ENCODE results near the gene PROK2.

PROK2 gene

DNA sequence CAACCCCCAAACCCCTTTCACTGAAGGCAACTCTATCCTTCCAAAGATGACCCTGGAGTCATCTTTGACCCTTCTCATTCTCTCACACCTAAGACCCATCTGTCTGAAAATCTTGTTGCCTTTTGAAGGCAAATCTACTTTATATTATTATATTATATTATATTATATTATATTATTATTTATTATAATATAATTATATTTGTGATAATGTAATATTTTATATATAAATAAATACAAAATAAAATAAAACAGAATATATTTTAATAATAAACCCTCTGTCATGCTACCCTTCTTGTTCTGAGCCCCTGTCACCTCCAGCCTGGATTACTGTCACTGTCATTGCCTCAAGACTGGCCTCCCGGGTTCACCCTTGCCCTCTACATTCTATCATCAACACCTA lies 5.0 kb upstream of the PROK2 start:
- H3K4me3 ChIP-seq (ENCODE audit: low read depth, low read length) = no peak overlapping the region
- TF ChIP-seq, protein P1, sequence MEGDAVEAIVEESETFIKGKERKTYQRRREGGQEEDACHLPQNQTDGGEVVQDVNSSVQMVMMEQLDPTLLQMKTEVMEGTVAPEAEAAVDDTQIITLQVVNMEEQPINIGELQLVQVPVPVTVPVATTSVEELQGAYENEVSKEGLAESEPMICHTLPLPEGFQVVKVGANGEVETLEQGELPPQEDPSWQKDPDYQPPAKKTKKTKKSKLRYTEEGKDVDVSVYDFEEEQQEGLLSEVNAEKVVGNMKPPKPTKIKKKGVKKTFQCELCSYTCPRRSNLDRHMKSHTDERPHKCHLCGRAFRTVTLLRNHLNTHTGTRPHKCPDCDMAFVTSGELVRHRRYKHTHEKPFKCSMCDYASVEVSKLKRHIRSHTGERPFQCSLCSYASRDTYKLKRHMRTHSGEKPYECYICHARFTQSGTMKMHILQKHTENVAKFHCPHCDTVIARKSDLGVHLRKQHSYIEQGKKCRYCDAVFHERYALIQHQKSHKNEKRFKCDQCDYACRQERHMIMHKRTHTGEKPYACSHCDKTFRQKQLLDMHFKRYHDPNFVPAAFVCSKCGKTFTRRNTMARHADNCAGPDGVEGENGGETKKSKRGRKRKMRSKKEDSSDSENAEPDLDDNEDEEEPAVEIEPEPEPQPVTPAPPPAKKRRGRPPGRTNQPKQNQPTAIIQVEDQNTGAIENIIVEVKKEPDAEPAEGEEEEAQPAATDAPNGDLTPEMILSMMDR (IDR thresholded peaks at IDR 0.05; ENCODE audit: borderline replicate concordance, insufficient read depth, low read depth, low read length) = no peak

DNA sequence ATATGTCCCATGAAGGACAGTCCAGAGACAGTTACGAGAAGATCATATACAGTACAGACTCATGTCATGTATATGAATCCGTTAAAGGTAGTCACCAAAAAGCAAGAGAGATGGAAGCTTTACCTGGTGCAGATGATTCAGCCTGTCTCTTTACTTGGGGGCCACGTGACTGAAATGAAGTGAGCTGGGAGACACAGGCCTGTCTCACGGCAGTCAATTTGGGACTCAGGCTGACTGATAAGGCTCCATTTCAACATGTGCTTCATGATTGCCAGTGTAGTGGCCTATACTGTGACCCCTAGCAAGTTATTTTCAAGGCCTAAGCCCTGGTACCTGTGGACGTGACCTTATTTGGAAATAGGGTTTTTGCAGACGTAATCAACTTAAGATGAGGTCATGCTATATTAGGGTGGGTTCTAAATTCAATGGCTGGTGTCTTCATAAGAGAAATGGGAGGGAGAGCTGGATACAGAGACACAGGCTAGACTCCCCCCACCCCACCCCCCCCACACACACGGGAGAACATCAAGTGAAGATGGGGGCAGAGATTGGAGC lies 3.0 kb upstream of the PROK2 start:
- TF ChIP-seq, protein P1 (IDR thresholded peaks at IDR 0.05; ENCODE audit: borderline replicate concordance, insufficient read depth, low read depth, low read length) = no peak
- no peak overlapping the region for H3K4me3 ChIP-seq (ENCODE audit: low read depth, low read length)

DNA sequence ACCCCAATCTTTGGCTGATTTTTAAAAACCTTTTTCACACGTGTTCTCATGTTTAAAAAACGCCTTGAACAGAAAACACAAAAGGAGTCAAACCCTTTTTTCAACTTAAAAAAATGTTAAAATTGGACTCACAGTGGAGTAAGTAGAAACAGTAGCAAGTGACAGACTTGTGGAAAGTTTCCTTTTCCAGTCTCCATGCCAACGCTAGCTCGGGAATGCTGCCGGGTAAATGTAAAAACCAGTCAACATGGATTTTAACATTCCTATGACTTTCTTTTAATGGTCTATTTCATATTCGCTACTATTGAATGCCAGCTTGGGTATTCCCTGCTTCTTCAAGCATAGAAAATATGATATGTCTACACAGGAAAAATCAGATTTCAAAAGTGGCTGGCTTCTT lies 1.6 kb upstream of the PROK2 start:
- TF ChIP-seq, protein P1 (IDR thresholded peaks at IDR 0.05; ENCODE audit: borderline replicate concordance, insufficient read depth, low read depth, low read length) = no peak
- no peak overlapping the region for H3K4me3 ChIP-seq (ENCODE audit: low read depth, low read length)

DNA sequence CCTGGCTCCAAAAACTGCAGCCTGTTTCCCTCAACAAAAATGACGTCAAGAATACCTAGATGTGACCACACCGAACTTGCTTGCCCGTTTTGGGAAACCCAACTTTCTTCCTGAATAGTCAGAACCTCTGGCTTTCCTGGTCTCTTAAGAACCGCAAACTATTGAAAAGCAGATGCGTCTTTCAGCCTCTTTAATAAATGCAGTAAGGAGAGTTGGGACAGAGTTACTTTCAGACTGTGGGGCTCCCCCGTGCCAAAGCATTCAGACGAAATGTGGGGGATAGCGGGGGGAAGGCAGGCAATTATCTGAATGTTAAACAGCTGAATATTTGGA lies 1.2 kb upstream of the PROK2 start:
- no peak overlapping the region for H3K4me3 ChIP-seq (ENCODE audit: low read depth, low read length)
- TF ChIP-seq, protein P1 (IDR thresholded peaks at IDR 0.05; ENCODE audit: borderline replicate concordance, insufficient read depth, low read depth, low read length) = no peak

DNA sequence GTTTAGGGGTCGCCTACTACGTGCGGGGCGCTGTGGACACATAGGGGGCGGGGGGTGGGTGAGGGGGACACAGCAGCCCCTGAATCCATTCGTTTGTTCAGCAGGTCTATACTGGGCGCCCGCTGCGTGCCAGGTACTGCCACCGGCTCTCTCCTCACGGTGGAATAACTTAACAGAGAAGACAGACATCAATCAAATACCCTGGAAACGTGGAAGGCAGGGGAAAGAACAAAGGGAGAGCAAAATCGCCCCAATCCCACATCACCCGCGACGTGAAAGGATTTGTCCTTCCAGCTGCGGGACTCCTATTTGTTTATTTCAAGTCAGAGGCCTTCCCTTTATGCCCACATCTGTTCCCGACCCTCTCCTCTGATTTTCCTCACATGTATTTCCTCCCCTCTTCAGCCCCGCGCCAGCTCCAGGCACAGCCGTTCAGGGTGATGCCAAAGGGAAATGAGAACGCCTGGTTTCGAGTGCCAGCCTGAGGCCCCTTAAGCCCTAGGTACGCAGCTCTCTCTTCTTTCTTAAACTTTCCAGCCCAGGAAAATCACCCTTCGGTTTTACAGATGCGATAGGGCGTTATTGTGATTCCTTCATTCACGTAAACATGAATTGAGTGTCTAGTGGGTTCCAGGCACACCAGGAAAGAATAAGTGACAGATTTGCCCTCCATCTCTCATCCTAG lies 726 bp upstream of the PROK2 start:
- H3K4me3 ChIP-seq (ENCODE audit: low read depth, low read length) = no peak overlapping the region
- TF ChIP-seq, protein P1 (IDR thresholded peaks at IDR 0.05; ENCODE audit: borderline replicate concordance, insufficient read depth, low read depth, low read length) = no peak

DNA sequence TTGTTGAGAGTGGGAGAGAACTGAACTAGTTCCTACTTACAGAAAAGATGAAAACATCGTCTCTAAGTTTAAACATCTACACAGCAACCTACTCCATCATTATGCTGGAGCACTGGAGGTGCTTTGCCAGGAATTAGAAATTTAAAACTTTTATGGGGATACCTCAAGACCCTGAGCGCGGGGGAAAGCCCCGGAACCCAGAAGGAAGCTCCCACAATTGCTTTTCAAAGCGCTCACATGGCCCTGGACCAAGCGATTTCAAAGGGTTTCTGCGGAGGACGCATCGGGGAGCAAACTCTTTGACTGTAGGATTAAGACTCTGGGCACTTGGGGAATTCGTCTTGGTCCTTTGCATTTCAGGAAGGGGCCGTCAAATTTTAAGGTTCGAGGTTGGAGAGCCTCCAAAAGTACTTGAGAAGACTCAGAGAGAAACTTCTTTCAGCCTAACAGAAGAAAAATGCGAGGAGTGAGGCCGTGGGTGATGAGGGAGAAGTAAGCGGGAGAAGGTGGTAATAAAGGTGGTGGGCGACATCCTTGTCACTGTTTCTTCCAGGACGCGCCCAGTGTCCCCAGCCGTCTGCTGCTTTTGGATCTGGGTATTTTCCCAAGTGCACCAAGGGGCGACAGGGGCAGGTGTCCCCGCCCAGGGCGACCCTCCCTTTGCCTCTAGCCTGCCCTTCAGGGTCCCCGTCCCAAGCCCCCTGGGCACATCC lies 591 bp downstream of the PROK2 start:
- TF ChIP-seq, protein P1 (IDR thresholded peaks at IDR 0.05; ENCODE audit: borderline replicate concordance, insufficient read depth, low read depth, low read length) = no peak

DNA sequence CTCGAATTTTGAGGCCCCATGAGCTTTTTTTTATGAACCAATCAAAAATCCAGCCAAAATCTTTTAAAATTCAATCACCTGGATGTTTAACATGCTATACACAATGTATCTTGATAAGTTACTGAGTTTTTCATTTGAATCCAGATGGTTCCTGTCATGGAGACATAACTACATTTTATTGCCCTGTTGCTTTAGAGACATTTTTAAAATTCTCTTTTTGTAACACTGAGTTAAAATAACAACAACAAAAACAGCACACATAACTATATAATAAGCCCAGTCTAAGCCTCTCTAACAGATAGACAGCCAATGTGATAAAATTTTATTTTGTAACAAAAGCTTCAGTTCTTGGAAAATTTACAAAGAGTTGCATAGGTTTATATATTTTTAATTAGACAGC lies 1.8 kb downstream of the PROK2 start:
- TF ChIP-seq, protein P1 (IDR thresholded peaks at IDR 0.05; ENCODE audit: borderline replicate concordance, insufficient read depth, low read depth, low read length) = no peak
- H3K4me3 ChIP-seq (ENCODE audit: low read depth, low read length) = no peak overlapping the region

More for the DNA sequence above, 591 bp downstream of the PROK2 start:
- H3K4me3 ChIP-seq (ENCODE audit: low read depth, low read length) = no peak overlapping the region

All from GM12875 (cell line).